Activated T-cell treated with anti-CD3 and anti-CD28 coated beads for 1 hour (primary cell): Measurements from ENCODE around the gene SLC12A6.

Experiments used
- DNase-seq: peaks from one replicate; pipeline ENCODE4 v3.0.0-alpha.2; 2020; ENCODE audit warnings: low read depth

The SLC12A6 gene

DNA sequence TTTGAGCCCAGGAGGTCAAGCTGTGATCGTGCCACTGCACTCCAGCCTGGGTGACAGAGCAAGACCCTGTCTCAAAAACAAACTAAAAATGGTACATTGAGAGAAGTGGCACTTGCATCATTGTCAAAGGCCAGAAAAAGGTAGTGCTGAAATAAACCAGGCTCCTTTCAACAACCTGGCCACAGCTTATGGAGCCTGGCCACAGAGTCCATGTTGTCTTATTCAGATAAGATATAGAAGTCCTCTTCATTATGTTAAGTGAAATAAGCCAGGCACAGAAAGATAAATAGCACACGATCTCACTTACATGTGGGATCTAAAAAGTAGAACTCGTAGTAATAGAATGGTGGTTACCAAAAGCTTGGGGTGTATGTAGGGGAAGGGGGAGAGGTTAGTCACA lies 78.0 kb downstream of the SLC12A6 start:
- DNase-seq = no peak

DNA sequence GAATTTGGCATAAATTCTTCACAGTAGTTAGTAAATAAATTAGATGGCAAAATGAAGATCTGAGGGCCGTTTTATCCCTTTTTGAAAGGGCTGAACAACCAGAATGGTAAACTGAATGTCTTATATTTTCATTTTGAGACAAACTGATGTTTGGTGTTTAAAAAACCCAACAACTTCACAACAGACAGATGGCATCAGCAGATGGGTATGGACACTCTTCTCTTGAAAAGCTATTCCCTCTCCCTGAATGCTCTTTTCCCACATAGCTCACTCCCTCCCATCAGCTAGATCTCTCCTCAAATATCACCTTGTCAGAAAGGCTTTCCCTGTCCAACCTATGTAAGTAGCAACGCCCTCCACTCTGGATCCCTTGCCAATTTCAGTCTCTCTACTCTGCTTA lies 79.4 kb downstream of the SLC12A6 start:
- no peak for DNase-seq

DNA sequence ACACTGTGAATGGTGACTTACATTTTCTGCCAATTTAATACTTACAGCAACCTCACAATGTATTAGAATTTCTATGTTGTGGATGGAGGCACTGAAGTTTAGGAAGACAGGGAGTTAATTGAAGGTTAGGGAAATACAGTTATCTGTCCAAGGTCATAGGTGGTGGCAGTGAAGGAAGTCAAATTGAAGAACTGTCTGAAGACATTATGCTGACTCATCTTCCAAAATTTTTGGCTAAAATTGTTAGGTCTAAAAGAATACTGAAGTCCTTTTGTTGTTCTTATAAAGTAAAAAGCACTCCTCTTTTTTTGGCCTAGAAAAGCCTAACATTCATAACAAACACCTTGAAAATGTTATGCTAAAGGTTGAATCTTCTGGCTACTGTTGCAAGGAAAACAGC lies 85.0 kb downstream of the SLC12A6 start:
- no peak for DNase-seq

DNA sequence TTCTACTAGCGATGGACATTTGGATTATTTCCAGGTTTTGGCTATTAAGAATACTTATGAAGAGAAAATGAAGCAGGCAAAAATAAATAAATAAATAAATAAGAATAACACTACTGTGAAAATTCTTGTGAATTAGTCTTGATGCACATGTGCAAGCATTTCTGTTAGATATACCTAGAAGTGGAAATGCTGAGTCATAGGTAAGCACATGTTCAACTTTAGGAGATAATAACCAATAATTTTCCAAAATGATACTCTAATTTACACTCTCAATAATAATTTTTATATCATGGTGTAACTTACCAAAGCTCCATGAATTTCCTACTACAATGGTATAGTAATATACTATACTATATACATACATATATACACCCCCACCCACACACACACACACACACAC lies 89.4 kb downstream of the SLC12A6 start:
- no peak for DNase-seq

DNA sequence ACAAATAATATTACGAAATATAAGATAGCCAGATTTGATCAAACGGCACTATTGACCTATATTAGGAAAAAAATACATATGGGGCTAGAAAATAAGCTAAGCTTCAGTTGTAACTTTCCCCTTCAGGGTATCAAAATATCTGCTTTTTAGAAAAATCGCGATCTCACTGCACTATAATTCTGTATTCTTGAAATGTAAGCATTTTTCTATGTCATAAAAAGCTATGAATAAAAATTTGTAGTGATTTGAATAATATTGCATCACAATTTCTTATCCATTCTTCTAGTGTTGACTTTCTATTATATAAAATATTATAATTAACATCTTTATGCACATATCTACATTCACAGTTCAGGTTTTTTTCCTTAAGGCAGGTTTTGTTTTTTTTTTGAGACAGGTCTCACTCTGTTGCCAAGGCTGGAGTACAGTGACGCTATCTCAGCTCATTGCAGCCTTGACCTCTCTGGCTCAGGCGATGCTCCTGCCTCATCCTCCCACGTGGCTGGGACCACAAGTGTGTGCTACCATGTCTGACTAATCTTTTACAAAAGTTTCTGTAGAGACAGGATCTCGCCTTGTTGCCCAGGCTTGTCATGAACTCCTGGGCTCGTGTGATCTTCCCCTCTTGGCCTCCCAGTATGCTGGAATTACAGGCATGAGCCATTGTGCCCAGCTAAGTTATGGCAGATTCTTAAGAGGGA lies 91.2 kb downstream of the SLC12A6 start:
- no peak for DNase-seq

DNA sequence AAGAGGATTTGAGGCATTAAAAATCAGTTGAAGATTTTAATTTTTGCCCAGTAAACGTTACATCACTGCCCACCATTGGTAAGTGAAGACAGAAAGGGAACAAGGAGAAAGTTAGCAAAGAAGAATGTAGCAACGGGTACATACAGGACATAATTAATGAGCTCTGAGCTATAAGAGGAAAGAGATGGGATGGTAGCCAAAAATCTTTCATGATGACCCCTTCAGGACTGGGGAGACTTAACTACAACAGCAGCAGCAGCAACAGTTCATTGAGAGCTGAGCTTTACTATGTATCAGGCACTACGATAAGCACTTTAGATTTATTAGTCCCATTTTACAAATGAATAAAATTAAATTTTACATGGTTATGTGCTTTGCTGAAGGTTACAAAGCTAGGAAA lies 94.4 kb downstream of the SLC12A6 start:
- DNase-seq = no peak

DNA sequence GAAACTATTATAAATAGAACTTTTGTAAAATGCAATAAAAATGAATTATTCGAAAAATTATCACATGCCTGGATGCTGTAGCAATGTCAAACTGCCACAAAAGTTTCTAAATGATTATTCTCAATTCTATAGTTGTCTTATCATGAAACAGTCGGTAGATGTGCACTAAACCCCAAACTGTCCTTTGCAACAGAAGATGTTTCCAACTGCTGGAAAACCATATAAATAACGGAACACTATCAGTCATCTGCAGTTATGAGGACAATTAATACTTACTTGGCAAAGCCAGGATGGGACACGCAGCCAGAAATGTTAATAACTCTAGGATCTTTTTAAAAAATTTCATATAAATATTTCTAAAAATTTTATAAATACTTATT lies 95.3 kb downstream of the SLC12A6 start:
- no peak for DNase-seq

DNA sequence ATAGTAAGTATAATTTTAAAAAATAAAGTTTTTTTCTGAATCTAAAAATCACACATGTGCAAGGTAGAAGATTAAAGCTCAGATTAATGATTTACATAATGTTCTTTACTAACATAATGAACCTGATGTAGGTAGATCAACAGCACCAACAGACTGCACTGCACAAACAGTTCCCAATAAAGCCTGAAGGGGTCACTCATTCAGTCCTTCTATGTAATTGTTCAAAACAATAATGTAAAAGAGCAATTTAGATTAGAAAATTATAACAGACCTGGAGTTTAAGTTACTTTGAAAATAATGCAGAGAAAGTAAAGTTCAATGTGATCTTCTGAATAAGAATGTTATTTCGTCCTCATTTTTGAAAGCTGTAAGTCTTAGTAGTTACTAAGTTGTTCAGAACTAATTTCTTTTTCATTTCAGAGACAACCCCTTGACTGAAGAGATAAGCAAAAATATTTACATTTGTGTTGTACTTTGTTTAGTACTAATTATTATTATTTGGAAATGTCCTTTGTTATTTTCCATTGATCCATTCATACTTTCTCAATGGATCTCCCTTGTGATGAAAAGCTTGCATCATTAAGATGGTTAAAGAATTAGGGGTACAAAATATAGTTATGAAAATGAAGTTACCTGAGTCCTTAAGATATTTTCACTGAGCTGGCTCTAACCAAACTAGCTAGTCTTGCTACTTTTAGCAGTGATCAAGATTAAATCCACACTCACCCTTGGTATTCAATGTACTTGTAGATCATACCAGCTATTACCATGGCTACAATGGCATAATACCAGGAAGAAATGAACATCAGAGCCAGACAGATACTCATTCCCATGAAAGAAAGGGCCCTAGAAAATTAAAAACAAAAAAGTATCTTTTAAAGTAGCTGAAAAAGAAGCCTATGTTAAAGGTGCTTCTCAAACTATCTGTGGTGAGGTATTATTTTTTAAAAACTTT lies 95.9 kb downstream of the SLC12A6 start:
- no peak for DNase-seq

DNA sequence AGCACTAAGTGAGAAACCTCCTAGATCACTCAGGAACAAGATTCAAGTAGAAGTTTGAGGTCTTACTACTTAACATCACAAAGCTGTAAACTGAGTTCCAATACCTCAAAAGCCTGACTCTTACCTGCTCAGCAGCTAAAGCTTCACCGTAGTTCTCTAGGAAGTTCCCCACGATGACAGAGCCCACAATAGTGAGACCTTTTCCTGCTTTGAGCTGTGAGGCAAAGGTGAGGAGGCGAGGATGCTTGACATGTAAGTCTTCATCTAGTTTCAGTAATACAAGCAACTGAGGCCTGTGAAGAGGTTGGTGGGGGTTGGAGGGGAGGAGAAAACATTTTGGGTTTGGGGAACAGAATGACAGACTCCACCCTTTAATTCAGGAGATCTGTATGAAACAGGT lies 97.0 kb downstream of the SLC12A6 start:
- DNase-seq = no peak

DNA sequence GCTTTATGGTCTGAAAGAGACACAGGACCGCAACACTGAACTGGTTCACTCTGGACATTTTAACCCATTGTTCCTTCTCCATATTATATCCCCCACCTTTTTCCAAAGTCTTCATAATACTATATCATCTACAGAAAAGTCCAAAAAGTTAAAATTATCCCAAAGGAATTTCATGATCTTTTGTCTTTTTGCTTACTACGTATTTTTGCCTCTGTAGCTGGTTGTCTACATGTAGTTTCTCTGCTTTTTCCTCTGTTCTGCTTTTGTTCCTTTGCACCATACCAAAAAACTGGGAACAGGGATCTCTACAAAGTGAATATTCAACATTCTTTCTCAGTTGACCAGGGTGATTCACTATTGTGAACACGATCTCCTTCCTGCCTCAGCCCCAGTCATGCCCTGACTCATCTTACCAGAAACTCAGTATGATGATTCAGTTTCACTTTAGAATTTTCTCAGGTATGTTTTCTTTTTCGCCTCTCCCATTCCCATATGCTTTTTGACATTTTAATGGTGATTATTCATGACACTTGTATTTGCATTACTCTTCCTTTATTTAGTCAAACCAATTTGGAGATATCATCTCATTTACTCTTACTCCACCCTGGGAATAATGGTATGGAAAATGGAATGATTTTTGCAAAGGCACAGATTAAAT lies 98.3 kb downstream of the SLC12A6 start:
- no peak for DNase-seq

DNA sequence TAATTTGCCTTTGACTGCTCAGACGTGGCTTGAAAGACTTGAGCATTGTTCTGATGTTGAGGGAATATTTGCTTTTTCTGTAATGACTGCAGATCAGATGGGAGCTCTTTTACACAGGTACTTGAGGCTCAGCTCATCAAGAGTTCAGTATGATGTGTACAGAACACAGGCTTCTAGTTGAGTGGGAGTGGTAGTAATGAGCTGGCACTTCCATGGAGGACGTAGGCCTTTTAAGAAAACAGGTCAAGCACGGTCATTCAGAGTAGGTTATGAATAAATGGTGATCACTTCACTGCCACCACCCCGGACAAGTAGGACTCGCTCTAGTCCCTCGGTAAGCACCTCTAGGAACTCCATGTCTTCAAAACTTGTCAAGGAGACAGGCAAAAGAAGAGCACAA lies 104.0 kb downstream of the SLC12A6 start:
- no peak for DNase-seq

DNA sequence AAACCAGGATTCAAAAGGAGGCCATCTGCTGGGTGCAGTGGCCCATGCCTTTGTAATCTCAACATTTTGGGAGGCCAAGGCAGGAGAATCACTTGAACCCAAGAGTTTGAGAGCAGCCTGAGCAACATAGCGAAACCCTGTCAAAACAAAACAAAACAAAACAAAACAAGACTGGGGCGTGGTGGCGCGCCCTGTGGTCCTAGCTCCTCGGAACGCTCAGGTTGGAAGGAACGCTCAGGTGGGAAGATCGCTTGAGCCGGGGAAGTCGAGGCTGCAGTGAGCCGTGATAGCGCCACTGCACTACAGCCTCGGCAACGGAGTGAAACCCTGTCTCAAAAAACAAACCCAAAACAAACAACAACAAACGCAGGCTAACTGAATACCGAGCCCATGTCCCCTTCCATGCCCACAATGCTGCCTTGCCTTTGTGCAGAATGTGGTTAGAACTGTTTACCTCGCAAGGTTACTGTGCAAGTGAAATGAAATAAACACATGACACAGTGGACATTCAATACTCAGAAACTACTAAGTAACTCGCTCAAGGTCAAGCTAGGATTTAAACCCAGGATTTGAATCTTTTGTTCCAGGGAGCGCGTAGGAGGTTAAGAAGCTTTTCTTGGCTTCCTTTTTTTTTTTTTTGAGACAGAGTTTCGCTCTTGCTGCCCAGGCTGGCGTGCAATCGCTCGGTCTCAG lies 113.5 kb downstream of the SLC12A6 start:
- no peak for DNase-seq

DNA sequence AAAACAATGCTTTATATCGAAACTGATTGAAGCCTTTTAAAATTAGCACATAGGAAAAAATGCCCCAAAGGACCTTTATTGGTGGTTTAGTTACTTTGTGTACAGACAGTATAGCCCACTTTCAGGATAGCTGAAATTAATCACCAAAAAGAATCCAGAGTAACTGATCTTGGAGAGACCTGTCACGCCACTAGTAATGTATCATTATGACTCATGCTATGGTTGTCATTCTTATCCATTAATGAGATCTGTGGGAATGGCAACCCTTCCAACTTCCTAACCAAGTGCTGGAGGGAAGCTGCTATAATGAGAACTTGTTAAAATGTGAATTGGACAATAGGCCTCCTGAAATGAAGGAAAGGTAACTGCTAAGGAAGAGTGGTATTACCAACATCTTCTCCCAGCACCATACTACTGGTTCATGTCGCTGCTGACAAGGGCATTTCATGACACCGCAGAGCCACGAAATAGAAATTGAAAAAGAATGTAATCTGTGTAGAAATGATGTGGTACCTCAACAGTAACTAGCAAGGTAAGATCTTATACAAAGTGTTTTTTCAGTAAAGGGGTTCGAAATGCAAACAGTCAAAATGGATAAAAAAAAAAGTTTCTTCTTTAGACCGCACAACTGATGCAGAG lies 119.9 kb downstream of the SLC12A6 start:
- DNase-seq = no peak

DNA sequence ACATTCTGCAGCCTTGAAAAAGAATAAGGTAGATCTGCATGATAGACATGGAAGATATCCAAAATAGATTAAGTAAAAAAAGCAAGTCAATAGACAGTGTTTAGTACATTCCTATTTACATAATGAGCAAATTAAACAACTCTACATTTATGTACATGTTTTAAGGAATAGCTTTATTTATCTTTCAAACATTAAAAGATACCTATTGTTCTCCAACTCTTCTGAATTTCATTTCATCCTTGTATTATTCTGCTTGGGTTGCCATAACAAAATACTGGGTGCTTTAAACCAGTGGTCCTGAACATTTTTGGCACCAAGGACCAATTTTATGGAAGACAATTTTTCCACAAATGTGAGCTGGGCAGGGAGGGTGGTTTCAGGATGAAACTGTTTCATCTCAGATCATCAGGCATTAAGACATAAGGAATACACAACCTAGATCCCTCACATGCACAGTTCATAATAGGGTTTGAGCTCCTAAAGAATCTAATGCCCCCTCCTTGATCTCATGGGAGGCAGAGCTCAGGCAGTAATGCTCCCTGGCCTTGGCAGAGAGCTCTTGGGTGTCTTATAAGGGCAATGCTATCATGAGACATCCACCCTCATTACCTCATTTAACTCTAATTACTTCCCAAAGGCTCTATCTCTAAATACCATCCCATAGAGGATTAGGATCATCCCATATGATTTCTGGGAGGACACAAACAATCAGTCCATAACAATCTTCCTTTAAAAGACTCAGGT lies 120.9 kb downstream of the SLC12A6 start:
- no peak for DNase-seq

DNA sequence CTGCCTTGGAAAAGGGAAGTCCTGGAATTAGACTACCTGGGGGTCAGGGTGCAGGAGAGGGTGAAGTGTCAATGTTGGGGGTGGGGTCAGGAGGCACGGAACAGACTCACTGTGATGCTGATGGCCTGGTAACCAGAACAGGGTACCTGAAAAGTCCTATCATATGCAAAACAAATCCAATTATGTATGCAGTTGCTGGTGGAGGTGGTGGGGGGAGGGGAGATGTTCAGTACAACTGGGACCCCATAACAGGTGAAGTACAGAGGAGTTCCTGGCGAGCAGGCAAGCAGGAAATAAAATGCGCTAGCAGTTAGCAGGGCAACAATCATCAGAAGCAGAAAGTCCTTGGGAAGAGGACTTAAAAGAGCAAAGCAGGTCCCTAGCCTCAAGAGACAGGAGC lies 123.4 kb downstream of the SLC12A6 start:
- DNase-seq = no peak

DNA sequence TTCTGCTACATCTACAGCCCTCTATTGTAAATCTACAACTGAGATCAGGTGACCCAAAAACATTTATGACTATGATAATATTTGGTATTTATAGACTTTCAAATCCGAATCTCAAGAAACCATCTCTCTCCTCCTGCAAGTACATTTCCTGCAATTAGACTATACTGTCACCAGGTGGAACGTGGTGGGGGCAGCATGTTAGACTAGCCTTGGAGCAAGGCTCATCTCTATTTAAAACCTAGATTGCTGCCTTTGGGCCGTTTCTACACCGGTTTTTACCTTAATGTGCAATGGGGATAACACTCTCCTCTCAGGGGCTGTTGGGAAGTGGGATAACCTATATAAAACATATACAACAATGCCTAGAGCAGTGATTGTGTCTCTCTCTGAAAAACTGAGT lies 123.9 kb downstream of the SLC12A6 start:
- no peak for DNase-seq

DNA sequence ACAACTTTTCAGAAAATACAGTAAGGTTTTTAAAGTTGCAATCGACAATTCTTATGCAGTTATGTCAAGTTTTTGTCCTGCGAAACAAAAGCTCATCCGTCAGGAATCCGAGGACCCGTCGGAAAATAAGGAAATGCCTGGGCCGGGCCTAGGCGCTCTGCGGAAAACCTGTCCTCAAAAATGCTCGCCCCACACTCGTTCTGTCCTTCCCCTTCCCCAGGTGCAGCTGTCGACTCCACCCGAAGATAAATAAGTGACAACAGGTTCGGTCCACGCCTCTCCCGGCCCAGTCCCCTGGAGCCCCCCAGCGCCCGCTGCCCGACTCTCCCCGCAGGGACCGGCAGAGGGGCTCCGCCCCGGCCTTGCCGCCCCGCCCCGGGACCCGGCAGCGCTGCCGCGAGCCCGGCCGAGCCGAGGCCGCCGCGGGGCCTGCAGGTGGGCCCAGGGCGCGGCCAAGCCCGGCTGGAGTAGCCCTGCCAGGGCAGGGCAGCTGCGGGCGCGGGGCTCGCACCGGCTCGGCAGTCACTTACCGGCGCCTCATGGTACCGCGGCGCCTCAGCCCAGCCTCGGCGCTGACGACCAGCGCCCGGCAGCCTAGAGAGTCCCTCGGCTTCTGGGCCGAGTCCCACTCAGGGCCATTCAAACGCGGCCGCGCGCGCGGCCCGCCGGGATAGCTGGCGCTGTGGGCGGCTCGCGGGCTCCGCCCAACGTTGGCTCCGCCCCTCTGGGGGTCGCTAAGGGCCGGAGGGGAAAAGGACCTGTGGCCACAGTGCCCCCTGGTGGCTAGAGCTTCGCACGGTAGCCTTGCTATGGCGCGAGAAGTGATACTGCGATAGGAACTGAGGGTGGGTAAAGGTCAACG lies 127.9 kb downstream of the SLC12A6 start, which contains the start of gene KATNBL1:
KATNBL1 (minus strand) TSS at position 676 of the 862 bp plus-strand sequence. CDS start 46,420 bp downstream, outside the sequence.
- peak; percentile 99 for DNase-seq

DNA sequence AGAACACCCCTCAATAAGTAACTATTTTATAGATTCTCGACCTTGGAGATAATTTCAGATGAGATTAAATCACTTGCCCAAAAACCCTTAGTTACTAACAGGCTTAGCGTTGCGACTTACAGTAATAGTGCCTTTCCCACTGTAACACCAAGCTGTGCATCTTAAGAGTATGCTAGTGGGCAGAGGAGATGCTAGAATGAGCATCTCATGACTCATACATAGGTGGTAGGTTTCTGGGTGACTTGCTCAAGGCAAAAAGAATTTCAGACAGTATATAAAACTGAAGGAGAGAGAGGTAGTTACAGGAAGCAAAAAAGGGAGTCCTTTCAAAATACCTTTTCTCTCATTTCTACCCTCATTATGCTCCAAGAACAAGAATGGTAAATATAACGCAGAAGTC lies 131.6 kb downstream of the SLC12A6 start:
- DNase-seq = no peak

DNA sequence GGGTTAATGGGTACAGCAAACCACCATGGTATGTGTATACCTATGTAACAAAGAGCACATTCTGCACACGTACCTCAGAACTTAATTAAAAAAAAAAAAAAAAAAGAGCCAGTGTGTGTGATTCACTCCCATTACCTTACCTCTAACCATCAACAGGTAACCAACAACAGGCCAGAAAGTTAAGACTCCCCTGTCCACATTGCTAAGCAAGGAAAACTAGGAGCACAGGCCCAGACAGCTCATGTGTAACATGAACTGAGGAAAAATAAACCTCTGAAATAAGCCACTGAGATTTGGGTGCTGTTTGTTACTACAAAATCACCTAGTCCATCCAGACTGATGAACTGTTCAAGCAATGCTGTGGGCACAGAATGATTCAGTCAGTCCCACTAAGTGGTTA lies 133.6 kb downstream of the SLC12A6 start:
- no peak for DNase-seq

DNA sequence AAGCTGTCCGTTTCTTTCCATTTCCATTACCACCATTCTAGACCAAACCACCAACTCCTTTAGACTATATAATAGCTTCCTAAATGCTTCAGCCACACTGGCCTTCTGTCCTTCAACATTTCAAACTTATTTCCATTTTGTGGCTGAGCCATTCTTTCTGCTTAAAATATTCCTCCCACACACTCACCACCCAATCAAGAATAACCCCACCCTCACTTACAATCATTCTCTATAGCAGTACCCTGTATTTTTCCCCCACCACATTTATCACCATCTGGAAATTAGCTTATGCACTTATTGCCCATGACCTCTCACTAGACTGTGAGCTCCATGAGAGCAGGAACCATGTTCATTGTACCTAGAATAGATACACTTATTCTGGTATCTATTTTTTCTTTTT lies 134.3 kb downstream of the SLC12A6 start:
- DNase-seq = no peak
